ENCODE results near the gene AHNAK2. TPM values are rescaled to one million over a fixed set of nuclear protein-coding genes. Genes with fewer than 3 reads are reported as not detected.

Gene AHNAK2
- total and polyA plus RNA-seq, 2 donors (not counting 1 experiment from before 2014, with no cell fraction given), result 6.6 to 106 TPM

GRCh38 chr14:105020815-105021655 is 42.9 kb upstream of the AHNAK2 start, which contains the start of gene CDCA4:
TSS of gene CDCA4 (minus strand) at chr14:105021083. CDS start at chr14:105011929, 9,154 bp downstream.
- Histone ChIP-seq H2AFZ (ENCODE audit: low read length) (peak within 1 kb of the TSS; percentile 65), H4K20me1 (ENCODE audit: control insufficient read depth, extremely low read depth, insufficient read depth, low read length) (no peaks in the 10 kb centered on the region), H3K4me2 (ENCODE audit: extremely low read depth, insufficient read depth, low read length) (peak within 1 kb of the TSS; percentile 86), H3K79me2 (ENCODE audit: control insufficient read depth, insufficient read depth, low read length) (peaks cover 51% of the 10 kb centered on the region), H3K9me3 (ENCODE audit: control insufficient read depth, insufficient read depth, low read depth, low read length) (no peaks in the 10 kb centered on the region), H3K27me3 (ENCODE audit: control insufficient read depth, insufficient read depth, low read length) (no peaks in the 10 kb centered on the region), H3K4me3 (replicated peaks in 1 of 4; ENCODE audit: control extremely low read depth in 1 of 4, insufficient read depth in 1 of 4, low read depth in 3 of 4, low read length in 4 of 4) (peak within 1 kb of the TSS; percentile 84 to 94 (median 86)), H3K36me3 (ENCODE audit: control insufficient read depth, insufficient read depth, low read length) (peaks cover 3% of the 10 kb centered on the region), H3K9ac (ENCODE audit: insufficient read depth, low read length) (peak within 1 kb of the TSS; percentile 79), H3K4me1 (ENCODE audit: control insufficient read depth, extremely low read depth, insufficient read depth, low read length) (peaks cover 14% of the 10 kb centered on the region), H3K27ac (ENCODE audit: insufficient read depth, low read length) (peak within 1 kb of the TSS; percentile 78)
- peak; percentile 90 to 95 for DNase-seq (ENCODE audit: low read depth in 2 of 2)
- no peak for TF ChIP-seq CTCF (conservative IDR thresholded peaks at IDR 0.05 in 1 of 2, IDR thresholded peaks at IDR 0.05 in 1 of 2; ENCODE audit: low read depth in 1 of 2, low read length in 2 of 2)
- no peak for TF ChIP-seq EZH2 (IDR thresholded peaks at IDR 0.05; ENCODE audit: low read length, missing control alignments)

GRCh38 chr14:105019861-105020814 is 42.0 kb upstream of the AHNAK2 start:
- peak in 1 of 2 donors; percentile 42 for DNase-seq (ENCODE audit: low read depth in 2 of 2)
- peak overlapping the region; percentile 65 for H2AFZ ChIP-seq (ENCODE audit: low read length)
- H3K4me1 ChIP-seq (ENCODE audit: control insufficient read depth, extremely low read depth, insufficient read depth, low read length), result peaks cover 14% of the 10 kb centered on the region
- no peaks in the 10 kb centered on the region for H3K27me3 ChIP-seq (ENCODE audit: control insufficient read depth, insufficient read depth, low read length)
- H3K9ac ChIP-seq (ENCODE audit: insufficient read depth, low read length), result peak overlapping the region; percentile 79
- no peak for TF ChIP-seq CTCF (conservative IDR thresholded peaks at IDR 0.05 in 1 of 2, IDR thresholded peaks at IDR 0.05 in 1 of 2; ENCODE audit: low read depth in 1 of 2, low read length in 2 of 2)
- no peak for TF ChIP-seq EZH2 (IDR thresholded peaks at IDR 0.05; ENCODE audit: low read length, missing control alignments)
- peak overlapping the region; percentile 78 for H3K27ac ChIP-seq (ENCODE audit: insufficient read depth, low read length)
- peaks cover 4% of the 10 kb centered on the region for H3K36me3 ChIP-seq (ENCODE audit: control insufficient read depth, insufficient read depth, low read length)
- H3K4me3 ChIP-seq (replicated peaks in 1 of 4; ENCODE audit: control extremely low read depth in 1 of 4, insufficient read depth in 1 of 4, low read depth in 3 of 4, low read length in 4 of 4), result peak overlapping the region; percentile 76 to 86 (median 85)
- no peaks in the 10 kb centered on the region for H3K9me3 ChIP-seq (ENCODE audit: control insufficient read depth, insufficient read depth, low read depth, low read length)
- H3K4me2 ChIP-seq (ENCODE audit: extremely low read depth, insufficient read depth, low read length), result peak overlapping the region; percentile 86
- H3K79me2 ChIP-seq (ENCODE audit: control insufficient read depth, insufficient read depth, low read length), result peaks cover 60% of the 10 kb centered on the region
- no peaks in the 10 kb centered on the region for H4K20me1 ChIP-seq (ENCODE audit: control insufficient read depth, extremely low read depth, insufficient read depth, low read length)

- H3K4me1 ChIP-seq (ENCODE audit: control insufficient read depth, extremely low read depth, insufficient read depth, low read length), result peaks cover 7% of the 10 kb centered on the region
- no peak overlapping the region for H2AFZ ChIP-seq (ENCODE audit: low read length)
- DNase-seq (ENCODE audit: low read depth in 2 of 2), result no peak
Observed at GRCh38 chr14:105018414-105018813, 40.2 kb upstream of the AHNAK2 start.

More at GRCh38 chr14:105018414-105018813, 40.2 kb upstream of the AHNAK2 start:
- TF ChIP-seq EZH2 (IDR thresholded peaks at IDR 0.05; ENCODE audit: low read length, missing control alignments) (no peak), CTCF (conservative IDR thresholded peaks at IDR 0.05 in 1 of 2, IDR thresholded peaks at IDR 0.05 in 1 of 2; ENCODE audit: low read depth in 1 of 2, low read length in 2 of 2) (no peak)
- Histone ChIP-seq H4K20me1 (ENCODE audit: control insufficient read depth, extremely low read depth, insufficient read depth, low read length) (no peaks in the 10 kb centered on the region), H3K27ac (ENCODE audit: insufficient read depth, low read length) (no peak overlapping the region), H3K36me3 (ENCODE audit: control insufficient read depth, insufficient read depth, low read length) (peaks cover 4% of the 10 kb centered on the region), H3K9me3 (ENCODE audit: control insufficient read depth, insufficient read depth, low read depth, low read length) (no peaks in the 10 kb centered on the region), H3K9ac (ENCODE audit: insufficient read depth, low read length) (no peak overlapping the region), H3K79me2 (ENCODE audit: control insufficient read depth, insufficient read depth, low read length) (peaks cover 77% of the 10 kb centered on the region), H3K4me3 (replicated peaks in 1 of 4; ENCODE audit: control extremely low read depth in 1 of 4, insufficient read depth in 1 of 4, low read depth in 3 of 4, low read length in 4 of 4) (no peak overlapping the region), H3K4me2 (ENCODE audit: extremely low read depth, insufficient read depth, low read length) (no peak overlapping the region), H3K27me3 (ENCODE audit: control insufficient read depth, insufficient read depth, low read length) (no peaks in the 10 kb centered on the region)

Measured in fibroblast of lung (primary cell).